Measurements from ENCODE around the gene RIPPLY2. TPM values are rescaled to one million over a fixed set of nuclear protein-coding genes. Genes with fewer than 3 reads are reported as not detected.

RIPPLY2 gene
- total and polyA plus RNA-seq, 2 of the 4 experiments (the other 2 are of a cell fraction), result 0.32 TPM; not detected in 1

DNA sequence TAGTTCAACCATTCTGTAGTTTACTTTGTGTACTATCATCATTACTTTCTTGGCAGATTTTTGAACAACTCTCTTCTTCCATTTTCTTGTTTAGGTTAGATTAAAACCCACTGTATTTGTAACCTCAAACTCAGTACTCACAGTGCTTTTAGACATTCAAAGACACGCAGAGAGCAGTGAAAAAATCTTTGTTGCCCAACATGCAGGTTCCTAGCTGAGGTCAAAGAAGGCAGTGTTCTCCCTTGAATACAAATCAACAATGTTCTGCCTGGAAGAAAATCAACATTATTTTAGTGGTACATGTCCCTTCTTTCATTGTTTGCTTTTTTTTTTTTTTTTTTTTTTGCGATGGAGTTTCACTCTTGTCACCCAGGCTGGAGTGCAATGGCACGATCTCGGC, 17.5 kb downstream of the RIPPLY2 start:
- CTCF ChIA-PET, result no interaction called here

More for the DNA sequence above, 17.5 kb downstream of the RIPPLY2 start:
- H3K9me1 ChIP-seq (ENCODE audit: insufficient read depth, low read length), result no peaks in the 10 kb centered on the region
- ATAC-seq (ENCODE audit: low read depth) (no peak), DNase-seq (no peak)
- H3K36me3 ChIP-seq (ENCODE audit: control insufficient read depth, insufficient read depth, low read length), result peaks cover 5% of the 10 kb centered on the region; the same call in 1 of the 2 replicates
- no peak overlapping the region for H2AK5ac ChIP-seq (ENCODE audit: low read depth, low read length)
- no peak overlapping the region for H2AFZ ChIP-seq (replicated peaks; ENCODE audit: low read length, poor library complexity)
- no peak overlapping the region for H3K56ac ChIP-seq (ENCODE audit: extremely low read depth, insufficient read depth, low read length)
- BruUV-seq (replicated peaks), result no TSS peak
- intact Hi-C loops (cut with micrococcal nuclease) (no loop called here), dilution Hi-C loops (cut with HindIII; ENCODE audit: low sequenced_read_pairs, unreplicated experiment) (no loop called here), in situ Hi-C loops (cut with MboI; ENCODE audit: low sequenced_read_pairs) (no loop called here)
- H2AK9ac ChIP-seq (replicated peaks; ENCODE audit: low read depth, low read length, poor library complexity), result no peak overlapping the region
- no peak overlapping the region for H3K4me2 ChIP-seq (ENCODE audit: low read depth, low read length)
- H3K79me1 ChIP-seq (ENCODE audit: low read depth in 1 of 2, low read length in 2 of 2), result peaks cover 6 to 33% of the 10 kb centered on the region in 2 experiments; a peak in 3 of 4 replicates
- H4K8ac ChIP-seq (ENCODE audit: low read depth in 2 of 2, low read length in 2 of 2), result no peak overlapping the region
- H3K9ac ChIP-seq (ENCODE audit: low read depth, low read length), result no peak overlapping the region
- no peak overlapping the region for H2BK15ac ChIP-seq (ENCODE audit: low read depth, low read length)
- H4K20me1 ChIP-seq (ENCODE audit: insufficient read depth, low read length), result no peaks in the 10 kb centered on the region
- no peak overlapping the region for H3K4ac ChIP-seq (ENCODE audit: low read depth, low read length)
- no peak overlapping the region for H3K23ac ChIP-seq (ENCODE audit: low read depth, low read length)
- no peak overlapping the region for H4K5ac ChIP-seq (ENCODE audit: low read depth, low read length)
- no peak overlapping the region for H3K14ac ChIP-seq (replicated peaks; ENCODE audit: low read depth, low read length)
- WGBS, 2 experiments (ENCODE audit: extremely low coverage in 2 of 2, insufficient read length in 1 of 2), result no CpG with 5 or more reads among the region's 4 CpGs
- no peak overlapping the region for H3K4me3 ChIP-seq (ENCODE audit: insufficient read depth, low read depth, low read length)
- H2BK5ac ChIP-seq (ENCODE audit: low read depth, low read length, poor library complexity, severe bottlenecking), result no peak overlapping the region
- H3K9me3 ChIP-seq (ENCODE audit: control insufficient read depth, insufficient read depth, low read length), result no peaks in the 10 kb centered on the region
- no peak overlapping the region for H2BK120ac ChIP-seq (ENCODE audit: low read depth, low read length)
- no peaks in the 10 kb centered on the region for H3K27me3 ChIP-seq (ENCODE audit: control insufficient read depth, insufficient read depth, low read length)
- peaks cover 2% of the 10 kb centered on the region; the same call in 1 of the 2 replicates for H3K4me1 ChIP-seq (ENCODE audit: control insufficient read depth, insufficient read depth, low read length)
- no peak for TF ChIP-seq CHD1 (IDR thresholded peaks at IDR 0.05; ENCODE audit: low read depth, low read length)
- TF ChIP-seq RFX5 (IDR thresholded peaks at IDR 0.05; ENCODE audit: low read depth, low read length), result no peak
- TF ChIP-seq MAZ (IDR thresholded peaks at IDR 0.05; ENCODE audit: borderline replicate concordance, low read depth, low read length), result no peak
- TF ChIP-seq POLR2A (IDR thresholded peaks at IDR 0.05; ENCODE audit: low read depth, low read length), result no peak
- TF ChIP-seq, protein P1, sequence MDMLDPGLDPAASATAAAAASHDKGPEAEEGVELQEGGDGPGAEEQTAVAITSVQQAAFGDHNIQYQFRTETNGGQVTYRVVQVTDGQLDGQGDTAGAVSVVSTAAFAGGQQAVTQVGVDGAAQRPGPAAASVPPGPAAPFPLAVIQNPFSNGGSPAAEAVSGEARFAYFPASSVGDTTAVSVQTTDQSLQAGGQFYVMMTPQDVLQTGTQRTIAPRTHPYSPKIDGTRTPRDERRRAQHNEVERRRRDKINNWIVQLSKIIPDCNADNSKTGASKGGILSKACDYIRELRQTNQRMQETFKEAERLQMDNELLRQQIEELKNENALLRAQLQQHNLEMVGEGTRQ (IDR thresholded peaks at IDR 0.05; ENCODE audit: low read depth, low read length), result no peak
- no peak for TF ChIP-seq MAFK (IDR thresholded peaks at IDR 0.05; ENCODE audit: low read depth, low read length)
- TF ChIP-seq RAD21 (IDR thresholded peaks at IDR 0.05; ENCODE audit: low read length), result no peak
- TF ChIP-seq SMC3 (IDR thresholded peaks at IDR 0.05; ENCODE audit: low read depth, low read length), result no peak
- TF ChIP-seq, protein P2, sequence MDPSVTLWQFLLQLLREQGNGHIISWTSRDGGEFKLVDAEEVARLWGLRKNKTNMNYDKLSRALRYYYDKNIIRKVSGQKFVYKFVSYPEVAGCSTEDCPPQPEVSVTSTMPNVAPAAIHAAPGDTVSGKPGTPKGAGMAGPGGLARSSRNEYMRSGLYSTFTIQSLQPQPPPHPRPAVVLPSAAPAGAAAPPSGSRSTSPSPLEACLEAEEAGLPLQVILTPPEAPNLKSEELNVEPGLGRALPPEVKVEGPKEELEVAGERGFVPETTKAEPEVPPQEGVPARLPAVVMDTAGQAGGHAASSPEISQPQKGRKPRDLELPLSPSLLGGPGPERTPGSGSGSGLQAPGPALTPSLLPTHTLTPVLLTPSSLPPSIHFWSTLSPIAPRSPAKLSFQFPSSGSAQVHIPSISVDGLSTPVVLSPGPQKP (IDR thresholded peaks at IDR 0.05; ENCODE audit: borderline replicate concordance, low read depth, low read length), result no peak
- no peak for TF ChIP-seq FOS (IDR thresholded peaks at IDR 0.05; ENCODE audit: low read depth, low read length)
- TF ChIP-seq MXI1 (IDR thresholded peaks at IDR 0.05; ENCODE audit: borderline replicate concordance, low read depth, low read length), result no peak
- TF ChIP-seq CEBPB (IDR thresholded peaks at IDR 0.05; ENCODE audit: low read depth, low read length), result no peak
- no peak for TF ChIP-seq RCOR1 (IDR thresholded peaks at IDR 0.05; ENCODE audit: insufficient replicate concordance, low read length)
- TF ChIP-seq, protein P3, sequence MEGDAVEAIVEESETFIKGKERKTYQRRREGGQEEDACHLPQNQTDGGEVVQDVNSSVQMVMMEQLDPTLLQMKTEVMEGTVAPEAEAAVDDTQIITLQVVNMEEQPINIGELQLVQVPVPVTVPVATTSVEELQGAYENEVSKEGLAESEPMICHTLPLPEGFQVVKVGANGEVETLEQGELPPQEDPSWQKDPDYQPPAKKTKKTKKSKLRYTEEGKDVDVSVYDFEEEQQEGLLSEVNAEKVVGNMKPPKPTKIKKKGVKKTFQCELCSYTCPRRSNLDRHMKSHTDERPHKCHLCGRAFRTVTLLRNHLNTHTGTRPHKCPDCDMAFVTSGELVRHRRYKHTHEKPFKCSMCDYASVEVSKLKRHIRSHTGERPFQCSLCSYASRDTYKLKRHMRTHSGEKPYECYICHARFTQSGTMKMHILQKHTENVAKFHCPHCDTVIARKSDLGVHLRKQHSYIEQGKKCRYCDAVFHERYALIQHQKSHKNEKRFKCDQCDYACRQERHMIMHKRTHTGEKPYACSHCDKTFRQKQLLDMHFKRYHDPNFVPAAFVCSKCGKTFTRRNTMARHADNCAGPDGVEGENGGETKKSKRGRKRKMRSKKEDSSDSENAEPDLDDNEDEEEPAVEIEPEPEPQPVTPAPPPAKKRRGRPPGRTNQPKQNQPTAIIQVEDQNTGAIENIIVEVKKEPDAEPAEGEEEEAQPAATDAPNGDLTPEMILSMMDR (conservative IDR thresholded peaks at IDR 0.05; ENCODE audit: low read depth, low read length), result no peak
- no peak for TF ChIP-seq BHLHE40 (IDR thresholded peaks at IDR 0.05; ENCODE audit: low read depth, low read length)
- no peak for TF ChIP-seq NFE2L2 (IDR thresholded peaks at IDR 0.05; ENCODE audit: low read depth, low read length)
- H3K27ac ChIP-seq (ENCODE audit: insufficient read depth, low read length), result no peak overlapping the region
- POLR2A ChIA-PET (ENCODE audit: unreplicated experiment), result no interaction called here
- H4K91ac ChIP-seq (ENCODE audit: insufficient read depth, low read depth, low read length), result no peak overlapping the region
- no peak overlapping the region for H2BK20ac ChIP-seq (ENCODE audit: low read depth, low read length)
- no peak overlapping the region for H3K18ac ChIP-seq (ENCODE audit: low read depth, low read length)
